HEK293T (cell line): Measurements from ENCODE around the gene CCT3.

Source experiments
- ARNT ChIP-seq: fragments of 450-650 bp; IDR thresholded peaks from 2 replicates; pipeline ENCODE4 v1.6.1; 2017; ENCODE audit warnings: mild to moderate bottlenecking
- BHLHE40 ChIP-seq: fragments of 450-650 bp; IDR thresholded peaks from 2 replicates; pipeline ENCODE4 v1.6.1; 2016; ENCODE audit warnings: mild to moderate bottlenecking, moderate library complexity, borderline replicate concordance
- CTBP1 ChIP-seq: fragments of 450-650 bp; IDR thresholded peaks from 2 replicates; pipeline ENCODE4 v1.6.1; 2016; ENCODE audit warnings: borderline replicate concordance
- ELF4 ChIP-seq: fragments of 450-650 bp; IDR thresholded peaks from 2 replicates; pipeline ENCODE4 v1.6.1; 2017; ENCODE audit warnings: antibody characterized with exemption
- FOXA1 ChIP-seq: fragments of 450-650 bp; IDR thresholded peaks from 2 replicates; pipeline ENCODE4 v1.6.1; 2016; ENCODE audit warnings: mild to moderate bottlenecking
- FOXK2 ChIP-seq: fragments of 450-650 bp; IDR thresholded peaks from 2 replicates; pipeline ENCODE4 v1.6.1; 2016; ENCODE audit warnings: mild to moderate bottlenecking
- FOXM1 ChIP-seq: fragments of 450-650 bp; IDR thresholded peaks from 2 replicates; pipeline ENCODE4 v1.6.1; 2017; ENCODE audit warnings: mild to moderate bottlenecking, borderline replicate concordance
- L3MBTL2 ChIP-seq: fragments of 450-650 bp; conservative IDR thresholded peaks from 2 replicates; pipeline ENCODE4 v1.6.1; 2016; ENCODE audit warnings: mild to moderate bottlenecking
- NFRKB ChIP-seq: fragments of 450-650 bp; IDR thresholded peaks from 2 replicates; pipeline ENCODE4 v1.6.1; 2016; ENCODE audit warnings: mild to moderate bottlenecking, moderate library complexity
- SP1 ChIP-seq: fragments of 450-650 bp; IDR thresholded peaks from 2 replicates; pipeline ENCODE4 v1.6.1; 2017
- ZNF384 ChIP-seq: fragments of 450-650 bp; IDR thresholded peaks from 2 replicates; pipeline ENCODE4 v1.6.1; 2016

DNA sequence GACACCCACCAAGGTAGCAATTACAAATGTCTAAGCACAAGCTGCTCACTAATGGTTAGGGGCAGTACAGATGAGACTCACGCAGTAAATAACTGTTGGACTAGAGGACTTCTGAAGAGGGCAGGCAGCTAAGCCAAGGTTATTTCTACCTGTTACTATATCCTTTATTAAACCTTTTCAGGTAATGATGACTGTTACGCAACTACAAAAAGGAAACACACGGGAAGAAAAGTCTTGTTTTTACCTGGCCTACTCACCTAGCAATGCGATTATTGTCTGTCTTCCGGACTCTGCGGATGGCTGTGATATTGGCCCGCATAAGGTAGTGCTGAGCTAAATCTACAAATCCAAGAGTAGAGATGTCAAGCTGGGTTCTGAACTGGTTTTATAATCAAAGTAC is 21.2 kb downstream of the CCT3 start:
- no peak for TF ChIP-seq SP1
- TF ChIP-seq ARNT: no peak
- no peak for TF ChIP-seq FOXM1
- TF ChIP-seq CTBP1: no peak
- TF ChIP-seq ZNF384: no peak
- TF ChIP-seq BHLHE40: no peak
- TF ChIP-seq L3MBTL2: no peak
- TF ChIP-seq FOXA1: no peak
- TF ChIP-seq ELF4: no peak
- no peak for TF ChIP-seq NFRKB
- no peak for TF ChIP-seq FOXK2
